HuH-7.5 (cell line): ENCODE data around the gene IL17RD.

Source experiments
- DNase-seq: peaks from one replicate; pipeline ENCODE4 v3.0.0; 2011; ENCODE audit warnings: low spot score

The IL17RD gene

GRCh38 chr3:57164657-57165573 is at the start of gene IL17RD:
Gene IL17RD, minus strand, starts transcription at chr3:57165353. Its CDS starts 67 bp downstream, at chr3:57165286.
- DNase-seq, result peak; percentile 38

- DNase-seq, result no peak
Observed at GRCh38 chr3:57206423-57206822, 41.3 kb upstream of the IL17RD start.

- no peak for DNase-seq
Observed at GRCh38 chr3:57199895-57200297, 34.7 kb upstream of the IL17RD start, which contains the start of gene HESX1. Gene HESX1, minus strand, starts transcription at chr3:57199978. Its CDS starts 60 bp downstream, at chr3:57199918.

GRCh38 chr3:57194641-57195040 is 29.5 kb upstream of the IL17RD start:
- DNase-seq, result no peak

- DNase-seq, result no peak
Observed at GRCh38 chr3:57192028-57192427, 26.9 kb upstream of the IL17RD start.

- DNase-seq, result no peak
Observed at GRCh38 chr3:57184526-57184925, 19.4 kb upstream of the IL17RD start.

- DNase-seq, result no peak
Observed at GRCh38 chr3:57179580-57180410, 14.6 kb upstream of the IL17RD start.

- DNase-seq, result no peak
Observed at GRCh38 chr3:57176045-57176444, 10.9 kb upstream of the IL17RD start.

GRCh38 chr3:57173687-57174086 is 8.5 kb upstream of the IL17RD start:
- DNase-seq, result no peak

- no peak for DNase-seq
Observed at GRCh38 chr3:57170946-57171345, 5.8 kb upstream of the IL17RD start.

GRCh38 chr3:57169872-57170623 is 4.9 kb upstream of the IL17RD start:
- DNase-seq, result peak; percentile 38

GRCh38 chr3:57169108-57169507 is 4.0 kb upstream of the IL17RD start:
- DNase-seq, result no peak

- DNase-seq, result no peak
Observed at GRCh38 chr3:57168151-57168550, 3.0 kb upstream of the IL17RD start.

- no peak for DNase-seq
Observed at GRCh38 chr3:57166660-57167059, 1.5 kb upstream of the IL17RD start.

- DNase-seq, result no peak
Observed at GRCh38 chr3:57165641-57166040, 488 bp upstream of the IL17RD start.

GRCh38 chr3:57164217-57164656 is 916 bp downstream of the IL17RD start:
- no peak for DNase-seq

GRCh38 chr3:57163751-57164150 is 1.4 kb downstream of the IL17RD start:
- no peak for DNase-seq

GRCh38 chr3:57161915-57162314 is 3.2 kb downstream of the IL17RD start:
- DNase-seq, result no peak

- DNase-seq, result no peak
Observed at GRCh38 chr3:57160765-57161538, 4.2 kb downstream of the IL17RD start.

- DNase-seq, result no peak
Observed at GRCh38 chr3:57160076-57160764, 4.9 kb downstream of the IL17RD start.
